NB4 (cell line): ENCODE data around the gene TRAF4.
A peak's percentile ranks its signal among the peaks of the same experiment; 100 is the strongest.

Experiments
- DNase-seq: peaks from one replicate; pipeline ENCODE4 v3.0.0; 2010; ENCODE audit warnings: low read depth
- H3K4me3 ChIP-seq: one replicate; pipeline ENCODE4 v1.5.1; 2011; ENCODE audit warnings: mild to moderate bottlenecking, low read depth, low read length, moderate library complexity
- MYC ChIP-seq: IDR thresholded peaks from 2 replicates; pipeline ENCODE4 v1.6.1; 2011; ENCODE audit warnings: low read depth, low read length
- POLR2A ChIP-seq: IDR thresholded peaks from 2 replicates; pipeline ENCODE4 v1.6.1; 2011; ENCODE audit warnings: mild to moderate bottlenecking; ENCODE audit not compliant: insufficient read length; ENCODE audit errors: extremely low read depth
- TF ChIP-seq, protein P1 (sequence below): IDR thresholded peaks from one replicate; pipeline ENCODE4 v1.5.1; 2012; ENCODE audit warnings: low read depth, low read length
- TF ChIP-seq, protein P2 (sequence below): IDR thresholded peaks from 2 replicates; pipeline ENCODE4 v1.6.1; 2011; ENCODE audit warnings: low read depth, low read length

TRAF4 gene

GRCh38 chr17:28760601-28761562 lies 17.1 kb downstream of the TRAF4 start:
- no peak overlapping the region for H3K4me3 ChIP-seq
- DNase-seq = peak; percentile 72
- 0 out of 2 replicates have a peak, but pooled peaks have one; percentile 59 for TF ChIP-seq MYC
- TF ChIP-seq, protein P1, sequence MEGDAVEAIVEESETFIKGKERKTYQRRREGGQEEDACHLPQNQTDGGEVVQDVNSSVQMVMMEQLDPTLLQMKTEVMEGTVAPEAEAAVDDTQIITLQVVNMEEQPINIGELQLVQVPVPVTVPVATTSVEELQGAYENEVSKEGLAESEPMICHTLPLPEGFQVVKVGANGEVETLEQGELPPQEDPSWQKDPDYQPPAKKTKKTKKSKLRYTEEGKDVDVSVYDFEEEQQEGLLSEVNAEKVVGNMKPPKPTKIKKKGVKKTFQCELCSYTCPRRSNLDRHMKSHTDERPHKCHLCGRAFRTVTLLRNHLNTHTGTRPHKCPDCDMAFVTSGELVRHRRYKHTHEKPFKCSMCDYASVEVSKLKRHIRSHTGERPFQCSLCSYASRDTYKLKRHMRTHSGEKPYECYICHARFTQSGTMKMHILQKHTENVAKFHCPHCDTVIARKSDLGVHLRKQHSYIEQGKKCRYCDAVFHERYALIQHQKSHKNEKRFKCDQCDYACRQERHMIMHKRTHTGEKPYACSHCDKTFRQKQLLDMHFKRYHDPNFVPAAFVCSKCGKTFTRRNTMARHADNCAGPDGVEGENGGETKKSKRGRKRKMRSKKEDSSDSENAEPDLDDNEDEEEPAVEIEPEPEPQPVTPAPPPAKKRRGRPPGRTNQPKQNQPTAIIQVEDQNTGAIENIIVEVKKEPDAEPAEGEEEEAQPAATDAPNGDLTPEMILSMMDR = no peak

DNA sequence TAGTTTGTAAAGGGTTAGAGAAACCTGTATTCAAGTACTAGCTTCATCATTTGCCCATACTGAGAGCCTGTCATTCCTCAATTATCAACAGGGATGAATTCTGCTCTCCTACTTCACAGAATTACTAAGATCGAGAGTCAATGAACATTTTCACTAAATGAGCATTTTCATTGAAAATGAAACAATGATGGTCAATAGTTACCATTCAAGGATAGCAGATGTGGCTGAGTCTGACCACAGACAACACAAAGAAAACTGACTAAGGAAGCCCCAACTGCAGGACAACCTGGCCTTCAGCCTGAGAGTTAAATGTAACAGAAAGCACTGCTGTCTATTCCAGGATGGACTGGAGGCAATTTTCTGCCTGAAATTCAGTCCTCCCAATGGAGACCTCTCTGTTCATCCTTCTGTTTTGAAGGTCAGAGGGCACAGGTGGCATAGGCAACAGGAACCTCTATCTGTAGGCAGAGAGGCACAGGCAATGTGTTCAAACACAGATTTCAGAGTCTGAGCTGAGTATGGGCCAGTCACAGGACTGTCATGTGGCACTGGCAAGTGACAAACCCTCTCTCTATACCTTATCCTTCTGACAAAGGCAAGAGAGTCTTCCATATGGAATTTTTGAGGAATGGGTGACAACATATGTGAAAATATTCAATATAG lies 19.5 kb downstream of the TRAF4 start:
- DNase-seq = no peak
- no peak overlapping the region for H3K4me3 ChIP-seq
- TF ChIP-seq, protein P2, sequence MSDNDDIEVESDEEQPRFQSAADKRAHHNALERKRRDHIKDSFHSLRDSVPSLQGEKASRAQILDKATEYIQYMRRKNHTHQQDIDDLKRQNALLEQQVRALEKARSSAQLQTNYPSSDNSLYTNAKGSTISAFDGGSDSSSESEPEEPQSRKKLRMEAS = no peak
- TF ChIP-seq POLR2A (no peak), MYC (no peak)
- TF ChIP-seq, protein P1 = no peak

- H3K4me3 ChIP-seq = no peak overlapping the region
Measured at GRCh38 chr17:28763804-28764266, 20.0 kb downstream of the TRAF4 start.

DNA sequence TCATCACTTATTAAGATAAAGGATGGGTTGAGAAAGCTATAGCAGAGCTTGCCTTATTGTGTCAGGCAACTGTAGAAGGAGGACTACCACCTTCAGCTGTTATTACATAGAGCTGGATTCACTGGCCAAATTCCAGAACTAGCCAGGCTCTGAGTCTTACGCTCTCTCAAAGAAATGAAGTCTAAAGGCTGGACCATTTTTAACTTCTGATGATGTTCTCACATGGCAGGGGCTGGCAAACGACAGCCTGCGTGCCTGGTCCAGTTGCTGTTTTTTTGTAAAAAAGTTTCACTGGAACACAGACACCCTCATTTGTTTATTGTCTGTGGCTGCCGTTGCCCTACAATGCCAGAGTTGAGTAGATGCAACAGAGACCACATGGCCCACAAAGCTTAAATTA lies 21.2 kb downstream of the TRAF4 start:
- no peak overlapping the region for H3K4me3 ChIP-seq
- DNase-seq = no peak
- TF ChIP-seq, protein P2 = no peak
- TF ChIP-seq MYC (no peak), POLR2A (no peak)
- TF ChIP-seq, protein P1 = no peak

More at GRCh38 chr17:28763804-28764266, 20.0 kb downstream of the TRAF4 start:
- peak; percentile 77 for DNase-seq
- TF ChIP-seq, protein P1 = peak; percentile 92
- TF ChIP-seq MYC = no peak

GRCh38 chr17:28773736-28774135 lies 29.9 kb downstream of the TRAF4 start:
- TF ChIP-seq POLR2A (no peak), MYC (no peak)
- TF ChIP-seq, protein P2 = no peak
- TF ChIP-seq, protein P1 = no peak
- DNase-seq = no peak

More at GRCh38 chr17:28773736-28774135, 29.9 kb downstream of the TRAF4 start:
- no peak overlapping the region for H3K4me3 ChIP-seq
